GM21576 (cell line): ENCODE data around the gene MT2A.
"Not testable (repeated sequence)": the region's sequence is repeated elsewhere in the genome, so short reads cannot be mapped to it uniquely, and the experiment has no call there.

ENCODE experiments used
- ATAC-seq: cut with Tn5 transposase; IDR thresholded peaks from one replicate; pipeline ENCODE4 v1.9.1; 2021; ENCODE audit warnings: mild to moderate bottlenecking, moderate library complexity; ENCODE audit not compliant: unreplicated experiment

The MT2A gene

GRCh38 chr16:56608043-56608875 lies at the start of gene MT2A:
MT2A (plus strand) TSS chr16:56608584; CDS start chr16:56608656, 72 bp downstream.
- ATAC-seq = peak; percentile 77

- no peak for ATAC-seq
Measured at GRCh38 chr16:56559109-56559508, 49.3 kb upstream of the MT2A start.

- ATAC-seq = no peak
Measured at GRCh38 chr16:56560447-56560846, 47.9 kb upstream of the MT2A start.

- no peak for ATAC-seq
Measured at GRCh38 chr16:56561126-56561525, 47.3 kb upstream of the MT2A start.

- ATAC-seq = no peak
Measured at GRCh38 chr16:56564793-56565477, 43.4 kb upstream of the MT2A start, which contains the start of gene MT4. MT4 (plus strand) TSS chr16:56565073; CDS start chr16:56565129, 56 bp downstream.

- no peak for ATAC-seq
Measured at GRCh38 chr16:56569971-56570370, 38.4 kb upstream of the MT2A start.

- no peak for ATAC-seq
Measured at GRCh38 chr16:56571525-56571924, 36.9 kb upstream of the MT2A start.

- ATAC-seq = no peak
Measured at GRCh38 chr16:56574625-56575024, 33.8 kb upstream of the MT2A start.

GRCh38 chr16:56576585-56577299 lies 31.6 kb upstream of the MT2A start:
- peak; percentile 91 for ATAC-seq

- ATAC-seq = no peak
Measured at GRCh38 chr16:56577300-56577625, 31.1 kb upstream of the MT2A start.

- no peak for ATAC-seq
Measured at GRCh38 chr16:56580391-56581048, 27.9 kb upstream of the MT2A start.

- not testable (repeated sequence) for ATAC-seq
Measured at GRCh38 chr16:56582911-56583310, 25.5 kb upstream of the MT2A start.

- ATAC-seq = no peak
Measured at GRCh38 chr16:56583351-56584168, 24.8 kb upstream of the MT2A start.

GRCh38 chr16:56584276-56584675 lies 24.1 kb upstream of the MT2A start:
- ATAC-seq = no peak

GRCh38 chr16:56588781-56589140 lies 19.6 kb upstream of the MT2A start:
- no peak for ATAC-seq

- no peak for ATAC-seq
Measured at GRCh38 chr16:56589141-56590039, 19.0 kb upstream of the MT2A start, which contains the start of gene MT3. MT3 (plus strand) TSS chr16:56589528; CDS start chr16:56589591, 63 bp downstream.

- no peak for ATAC-seq
Measured at GRCh38 chr16:56591377-56592060, 16.9 kb upstream of the MT2A start.

GRCh38 chr16:56593573-56594291 lies 14.7 kb upstream of the MT2A start:
- ATAC-seq = no peak
